Epidermal melanocyte (primary cell): ENCODE measurements around the gene P2RX1.

ENCODE experiments used
- DNase-seq: peaks from one replicate; pipeline ENCODE4 v3.0.0; 2011; ENCODE audit warnings: low spot score; ENCODE audit not compliant: insufficient read length

Gene P2RX1

DNA sequence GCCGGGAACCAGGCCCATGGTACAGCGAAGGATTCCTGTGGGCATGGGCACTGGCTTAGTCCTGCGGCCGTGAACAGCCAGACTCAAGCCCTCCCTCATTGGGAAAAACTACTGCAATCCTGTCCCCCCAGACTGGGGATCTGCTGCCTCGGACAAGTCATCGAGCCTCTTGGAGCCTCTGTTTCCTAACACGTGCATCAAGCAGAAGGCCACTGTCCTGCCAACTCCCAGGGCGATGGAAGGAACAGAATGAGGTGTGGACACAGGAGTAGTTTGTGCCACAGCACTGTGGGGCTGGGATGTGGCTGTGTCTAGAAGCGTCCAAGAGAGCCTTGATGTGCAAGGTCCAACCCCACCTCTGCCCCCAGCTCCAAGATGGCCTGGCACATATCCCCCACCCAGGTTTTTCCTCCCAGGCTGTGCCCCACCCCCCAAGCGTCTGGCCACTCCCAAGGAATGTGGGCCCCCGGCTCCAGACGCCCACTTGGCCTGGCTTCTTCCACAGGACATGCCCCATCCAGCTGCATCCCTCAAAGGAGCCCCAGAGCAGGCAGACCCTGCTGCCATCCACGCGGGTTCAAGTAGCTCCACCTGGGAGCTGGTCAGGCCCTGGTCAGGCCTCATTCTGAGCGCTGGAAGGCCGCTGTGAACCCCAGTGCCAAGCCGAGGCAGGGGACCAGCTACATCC is 26.8 kb downstream of the P2RX1 start:
- no peak for DNase-seq

GRCh38 chr17:3888343-3889171 is 27.7 kb downstream of the P2RX1 start:
- DNase-seq = peak; percentile 73

GRCh38 chr17:3887804-3888203 is 28.5 kb downstream of the P2RX1 start:
- no peak for DNase-seq

DNA sequence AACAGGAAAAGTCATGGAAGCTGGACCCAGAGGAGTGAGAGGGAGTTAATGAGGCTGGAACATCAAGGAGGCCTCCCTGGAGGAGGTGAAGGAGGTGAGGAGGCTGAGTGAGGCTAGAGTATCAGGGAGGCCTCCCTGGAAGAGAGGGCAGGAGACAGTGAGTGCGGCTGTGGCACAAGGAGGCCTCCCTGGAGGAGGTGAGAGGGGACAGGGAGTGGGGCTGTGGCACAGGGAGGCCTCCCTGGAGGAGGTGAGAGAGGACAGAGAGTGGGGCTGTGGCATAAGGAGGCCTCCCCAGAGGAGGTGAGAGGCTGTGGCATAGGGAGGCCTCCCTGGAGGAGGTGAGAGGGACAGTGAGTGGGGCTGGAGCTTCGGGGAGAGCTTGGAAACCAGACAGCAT is 28.9 kb downstream of the P2RX1 start:
- no peak for DNase-seq

DNA sequence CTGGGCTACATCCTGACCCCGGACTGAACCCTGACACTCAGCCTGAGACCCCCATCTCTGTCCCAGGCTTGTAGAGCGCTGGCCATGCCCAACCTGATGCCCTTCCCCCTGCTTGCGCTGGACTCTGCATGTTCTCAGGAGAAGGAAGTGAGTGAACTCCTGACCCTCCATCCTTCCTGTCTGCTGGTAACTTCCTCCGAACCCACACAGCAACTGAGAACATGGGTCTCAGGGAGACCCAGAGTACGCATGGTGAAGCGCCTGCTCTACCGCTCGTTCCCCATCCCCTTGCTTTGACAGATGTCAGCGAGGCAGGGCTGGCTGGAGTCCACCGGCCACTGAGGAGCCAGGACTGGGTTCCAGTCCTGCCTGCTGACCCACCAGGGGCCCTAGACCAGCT is 29.5 kb downstream of the P2RX1 start:
- no peak for DNase-seq

DNA sequence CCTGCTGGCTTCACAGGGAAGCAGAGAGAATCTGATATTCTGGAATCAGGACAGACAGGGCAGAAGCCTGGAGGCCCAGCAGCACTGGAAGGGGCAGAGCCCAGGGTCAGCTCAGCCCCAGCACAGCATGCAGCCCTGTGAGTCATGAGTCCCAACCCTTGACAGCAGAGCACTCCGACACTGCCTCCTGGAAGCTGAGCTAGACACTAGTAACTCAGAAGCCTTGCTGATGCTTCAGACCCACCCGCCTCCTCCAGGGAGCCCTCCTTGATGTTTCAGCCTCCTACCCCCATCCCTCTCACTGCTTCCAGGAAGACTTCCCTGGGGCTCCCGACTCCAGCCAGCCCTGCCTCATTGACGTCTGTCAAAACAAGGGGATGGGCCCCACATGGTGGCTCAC is 30.3 kb downstream of the P2RX1 start:
- no peak for DNase-seq

DNA sequence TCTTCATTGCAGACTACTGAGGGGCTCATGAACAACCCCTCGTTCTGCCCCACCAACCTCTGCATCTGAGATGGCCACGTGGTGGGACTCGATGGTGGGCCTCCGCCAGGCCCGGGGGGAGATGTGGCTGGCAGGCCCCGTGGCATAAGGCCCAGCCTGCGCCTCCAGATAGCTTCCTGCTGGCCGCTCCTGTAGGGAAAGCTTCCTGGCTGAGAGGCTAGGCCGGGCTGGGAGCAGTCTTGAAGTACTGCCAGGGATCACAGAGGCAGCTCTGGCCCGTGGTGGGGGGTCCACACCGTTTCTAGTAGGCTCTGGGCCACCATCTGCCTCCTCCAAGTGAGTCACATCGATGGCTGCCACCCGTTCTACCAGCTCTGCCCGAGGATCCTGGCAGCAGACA is 31.0 kb downstream of the P2RX1 start:
- no peak for DNase-seq

DNA sequence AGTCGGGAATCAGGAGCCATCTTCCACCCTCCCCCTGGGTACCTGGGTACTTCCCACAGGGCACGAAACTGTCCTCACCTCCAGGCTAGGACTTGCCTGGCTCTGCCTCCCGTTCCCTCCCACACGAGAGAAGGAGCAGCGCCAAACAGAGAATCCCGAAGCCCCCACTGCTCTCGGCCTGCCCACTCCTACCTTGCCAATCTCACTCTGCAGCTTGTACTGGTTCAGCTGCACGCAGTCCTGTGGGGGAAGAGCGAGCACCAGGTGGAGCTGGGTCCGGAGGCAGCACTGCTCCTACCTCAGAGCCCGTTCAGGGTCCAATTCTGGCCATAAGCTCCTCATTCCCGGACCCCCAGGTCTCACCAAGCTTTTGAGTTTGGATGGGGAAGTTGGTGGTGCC is 32.1 kb downstream of the P2RX1 start:
- no peak for DNase-seq

- DNase-seq = no peak
These were observed 34.0 kb downstream of the P2RX1 start for GRCh38 chr17:3882276-3882675.

- no peak for DNase-seq
These were observed 35.3 kb downstream of the P2RX1 start for GRCh38 chr17:3880983-3881382.

DNA sequence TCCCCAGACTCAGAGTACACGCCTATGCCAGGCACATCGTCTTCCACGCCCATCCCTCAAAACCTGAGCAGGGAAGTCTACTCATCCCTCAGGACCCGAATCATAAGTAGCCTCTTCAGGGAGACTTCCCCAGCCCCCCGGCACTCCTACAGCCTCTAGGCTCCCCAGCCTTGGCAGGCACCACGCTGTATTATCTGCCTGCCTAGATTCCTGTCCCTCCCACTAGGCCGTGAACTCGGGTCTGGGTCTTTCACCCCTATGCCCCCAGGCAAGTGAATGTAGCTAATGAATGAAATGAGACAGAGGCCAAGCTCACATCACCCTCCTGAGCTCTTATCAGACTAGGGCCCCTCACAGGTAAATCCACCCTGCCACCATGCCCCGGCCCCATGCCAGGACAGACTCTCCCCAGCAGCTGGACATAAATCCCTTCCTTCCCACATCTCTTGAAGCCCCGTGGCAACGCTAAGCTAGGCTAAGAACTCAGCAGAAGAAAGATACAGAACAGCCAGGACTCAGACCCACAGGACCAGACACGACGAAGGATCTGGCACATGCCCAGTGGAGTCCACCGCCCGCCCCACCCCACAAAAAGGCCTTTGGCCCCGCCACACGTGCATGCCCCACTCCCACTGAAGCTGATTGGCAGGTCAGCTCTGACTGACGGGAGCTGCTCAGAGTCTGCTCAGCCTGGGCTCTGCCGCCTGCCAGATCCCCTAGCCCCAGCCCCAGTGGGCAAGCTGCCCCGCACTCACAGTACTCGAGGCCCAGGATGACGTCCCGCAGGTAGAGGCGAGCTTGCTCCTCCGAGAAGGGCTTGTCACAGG is 36.5 kb downstream of the P2RX1 start:
- no peak for DNase-seq

DNA sequence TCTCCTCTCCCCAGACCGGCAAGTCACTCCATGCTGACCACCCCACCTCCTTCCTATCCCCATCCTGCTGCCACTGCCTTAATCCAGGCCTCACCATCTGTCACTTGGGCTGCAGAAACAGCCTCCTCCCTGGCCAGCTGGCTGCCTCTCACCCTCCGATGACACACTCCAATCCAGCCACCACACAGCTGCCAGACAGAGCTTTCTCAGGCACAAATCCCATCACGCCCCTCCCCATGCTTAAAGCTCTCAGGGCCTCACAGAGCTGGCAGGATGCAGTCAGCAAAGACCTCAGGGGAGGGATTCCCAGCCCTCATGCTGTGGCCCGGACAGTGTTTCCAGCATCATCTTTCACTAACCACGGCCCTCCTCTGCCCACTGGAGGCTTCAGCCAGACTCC is 37.1 kb downstream of the P2RX1 start:
- peak; percentile 58 for DNase-seq

GRCh38 chr17:3877220-3877619 is 39.0 kb downstream of the P2RX1 start:
- no peak for DNase-seq

DNA sequence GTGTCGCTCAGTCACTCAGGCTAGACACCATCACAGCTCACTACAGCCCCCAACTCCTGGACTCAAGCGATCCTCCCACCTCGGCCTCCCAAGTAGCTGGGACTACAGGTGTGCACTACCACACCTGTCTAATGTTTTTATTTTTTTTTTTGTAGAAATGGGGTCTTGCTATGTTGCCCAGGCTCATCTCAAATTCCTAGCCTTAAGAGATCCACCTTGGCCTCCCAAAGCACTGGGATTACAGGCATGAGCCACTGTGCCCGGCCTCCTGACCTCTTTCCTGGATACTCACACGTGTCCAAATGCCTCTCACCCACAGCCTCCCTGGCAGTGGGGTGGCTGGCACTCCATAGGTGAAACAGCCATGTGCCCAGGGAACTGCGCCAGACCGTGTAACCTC is 40.9 kb downstream of the P2RX1 start:
- DNase-seq = no peak

- DNase-seq = no peak
These were observed 42.4 kb downstream of the P2RX1 start for GRCh38 chr17:3873862-3874261.

GRCh38 chr17:3870871-3871306 is 45.4 kb downstream of the P2RX1 start:
- DNase-seq = no peak

DNA sequence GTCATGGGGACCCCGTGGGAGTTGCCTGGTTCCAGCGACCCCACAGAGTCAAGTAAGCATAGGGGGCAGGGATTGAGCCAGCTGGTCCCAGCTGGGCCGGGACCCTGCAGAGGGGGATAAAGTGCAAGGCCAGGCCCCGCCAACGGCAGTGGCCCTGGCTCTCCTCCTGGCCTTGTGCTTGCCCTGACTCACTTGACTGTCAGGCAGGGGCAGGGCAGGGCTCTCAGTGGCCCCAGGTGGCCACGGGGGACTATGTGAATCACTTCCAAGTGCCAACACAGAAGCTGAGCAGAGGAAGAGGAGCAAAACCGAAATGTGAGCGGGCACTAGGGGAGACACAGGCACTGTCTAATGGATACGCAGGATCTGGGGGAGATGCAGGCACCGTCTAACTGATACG is 48.7 kb downstream of the P2RX1 start:
- DNase-seq = no peak

DNA sequence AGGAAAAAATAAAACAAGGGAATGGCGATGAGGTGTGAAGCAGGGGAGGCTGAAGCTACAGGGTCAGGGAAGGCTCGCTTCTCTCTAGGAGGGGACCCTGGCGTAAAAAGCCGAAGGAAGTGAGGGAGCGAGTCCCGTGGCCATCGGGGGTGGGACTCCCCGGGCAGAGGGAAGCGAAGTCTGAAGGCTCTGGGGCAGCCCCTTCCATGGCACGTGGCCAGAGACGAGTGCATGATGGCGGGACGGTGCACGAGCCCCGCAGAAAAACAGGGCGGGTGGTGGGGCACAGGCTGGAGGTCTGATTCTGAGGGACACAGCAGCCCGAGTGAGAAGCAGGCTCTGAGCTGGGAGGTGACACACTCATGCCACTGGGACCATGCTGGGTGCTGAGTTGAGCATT is 49.2 kb downstream of the P2RX1 start:
- DNase-seq = no peak

DNA sequence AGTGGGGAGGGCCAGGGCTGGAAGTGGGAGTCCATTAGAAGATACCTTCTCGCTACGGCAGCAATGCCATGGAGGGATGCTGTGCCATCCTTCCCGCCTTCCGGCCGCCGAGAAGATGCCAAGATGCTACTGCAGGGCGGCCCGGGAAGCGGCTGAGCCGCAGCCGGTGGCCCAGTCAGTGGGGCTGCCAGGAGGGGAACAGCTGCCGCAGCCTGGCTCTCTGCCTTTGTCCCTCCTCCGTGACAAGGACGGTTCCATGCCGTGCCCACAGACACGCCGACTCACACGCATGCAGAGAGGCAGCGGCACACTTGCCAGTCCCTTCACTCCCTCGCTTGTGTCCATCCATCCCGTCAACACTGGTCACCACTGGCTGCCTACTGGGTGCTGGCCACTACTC is 50.0 kb downstream of the P2RX1 start:
- no peak for DNase-seq

GRCh38 chr17:3865176-3865575 is 51.1 kb downstream of the P2RX1 start:
- no peak for DNase-seq

GRCh38 chr17:3864534-3864933 is 51.7 kb downstream of the P2RX1 start:
- DNase-seq = no peak
